ENCODE data around the gene RIMS3. TPM values are rescaled to one million over a fixed set of nuclear protein-coding genes. Genes with fewer than 3 reads are reported as not detected.
"Not testable (repeated sequence)": the region's sequence is repeated elsewhere in the genome, so short reads cannot be mapped to it uniquely, and the experiment has no call there.

The RIMS3 gene
- total RNA-seq, 1 donor: 6.2 TPM

DNA sequence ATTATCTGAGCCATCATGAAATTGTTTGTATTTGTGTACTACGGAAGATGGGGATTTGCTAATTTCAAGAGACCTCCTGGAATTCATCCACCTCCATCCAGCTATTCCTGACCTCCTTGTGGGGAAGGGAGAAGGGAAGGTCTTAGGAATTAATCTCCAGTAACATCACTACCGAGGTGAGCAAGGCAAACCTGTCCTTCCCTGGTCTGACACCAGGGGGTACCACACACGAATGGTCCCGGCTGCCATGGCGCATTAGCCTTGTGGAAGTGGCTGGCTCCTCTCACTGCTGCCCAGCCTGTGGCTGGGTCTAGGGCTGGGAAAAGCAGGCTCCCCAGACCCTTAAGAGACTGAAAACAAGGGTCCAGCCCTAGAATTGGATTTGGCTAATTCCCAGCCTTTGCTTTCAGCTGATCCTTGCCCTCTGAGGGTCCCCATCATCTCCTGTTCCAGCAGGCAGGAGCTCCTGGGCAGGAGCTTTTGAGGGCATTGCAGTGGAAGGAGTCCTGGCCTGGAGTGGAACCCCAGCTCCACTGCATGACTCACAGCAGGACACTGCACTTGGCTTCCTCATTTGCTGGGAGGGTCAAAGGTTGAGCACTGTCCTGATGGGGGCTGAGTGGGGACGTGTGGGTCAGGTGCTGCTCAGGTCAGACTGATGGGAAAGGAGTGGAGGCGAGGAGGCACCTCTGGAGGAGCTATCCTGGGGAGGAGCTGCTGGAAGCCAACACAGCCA, 34.8 kb downstream of the RIMS3 start:
- H4K20me1 ChIP-seq (ENCODE audit: insufficient read depth, low read length): no peaks in the 10 kb centered on the region
- TF ChIP-seq, protein P1, sequence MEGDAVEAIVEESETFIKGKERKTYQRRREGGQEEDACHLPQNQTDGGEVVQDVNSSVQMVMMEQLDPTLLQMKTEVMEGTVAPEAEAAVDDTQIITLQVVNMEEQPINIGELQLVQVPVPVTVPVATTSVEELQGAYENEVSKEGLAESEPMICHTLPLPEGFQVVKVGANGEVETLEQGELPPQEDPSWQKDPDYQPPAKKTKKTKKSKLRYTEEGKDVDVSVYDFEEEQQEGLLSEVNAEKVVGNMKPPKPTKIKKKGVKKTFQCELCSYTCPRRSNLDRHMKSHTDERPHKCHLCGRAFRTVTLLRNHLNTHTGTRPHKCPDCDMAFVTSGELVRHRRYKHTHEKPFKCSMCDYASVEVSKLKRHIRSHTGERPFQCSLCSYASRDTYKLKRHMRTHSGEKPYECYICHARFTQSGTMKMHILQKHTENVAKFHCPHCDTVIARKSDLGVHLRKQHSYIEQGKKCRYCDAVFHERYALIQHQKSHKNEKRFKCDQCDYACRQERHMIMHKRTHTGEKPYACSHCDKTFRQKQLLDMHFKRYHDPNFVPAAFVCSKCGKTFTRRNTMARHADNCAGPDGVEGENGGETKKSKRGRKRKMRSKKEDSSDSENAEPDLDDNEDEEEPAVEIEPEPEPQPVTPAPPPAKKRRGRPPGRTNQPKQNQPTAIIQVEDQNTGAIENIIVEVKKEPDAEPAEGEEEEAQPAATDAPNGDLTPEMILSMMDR (IDR thresholded peaks at IDR 0.05; ENCODE audit: extremely low read depth, low read depth, low read length): peak; percentile 61
- no peaks in the 10 kb centered on the region for H3K36me3 ChIP-seq (ENCODE audit: insufficient read depth, low read length)
- no peak overlapping the region for H3K4me2 ChIP-seq (ENCODE audit: insufficient read depth, low read length)
- H3K4me3 ChIP-seq (ENCODE audit: insufficient read depth, low read length): no peak overlapping the region
- H3K4me1 ChIP-seq (ENCODE audit: insufficient read depth, low read length): no peaks in the 10 kb centered on the region
- no peaks in the 10 kb centered on the region for H3K9me3 ChIP-seq (ENCODE audit: low read depth, low read length)
- no peak overlapping the region for H2AFZ ChIP-seq (ENCODE audit: low read length)
- H3K27ac ChIP-seq (ENCODE audit: low read depth, low read length): no peak overlapping the region
- peaks cover 9% of the 10 kb centered on the region for H3K27me3 ChIP-seq (ENCODE audit: insufficient read depth, low read length)
- H3K79me2 ChIP-seq (ENCODE audit: insufficient read depth, low read length): no peaks in the 10 kb centered on the region
- DNase-seq (ENCODE audit: insufficient read length, low spot score, missing footprints): peak; percentile 68

- not testable (repeated sequence) for H4K20me1 ChIP-seq (ENCODE audit: insufficient read depth, low read length); H2AFZ ChIP-seq (ENCODE audit: low read length); H3K9me3 ChIP-seq (ENCODE audit: low read depth, low read length); H3K27ac ChIP-seq (ENCODE audit: low read depth, low read length); H3K36me3 ChIP-seq (ENCODE audit: insufficient read depth, low read length); H3K79me2 ChIP-seq (ENCODE audit: insufficient read depth, low read length); H3K4me2 ChIP-seq (ENCODE audit: insufficient read depth, low read length); H3K4me1 ChIP-seq (ENCODE audit: insufficient read depth, low read length); H3K27me3 ChIP-seq (ENCODE audit: insufficient read depth, low read length); H3K4me3 ChIP-seq (ENCODE audit: insufficient read depth, low read length)
- DNase-seq (ENCODE audit: insufficient read length, low spot score, missing footprints): peak; percentile 13
These were observed 35.9 kb downstream of the RIMS3 start for GRCh38 chr1:40629546-40629945.

DNA sequence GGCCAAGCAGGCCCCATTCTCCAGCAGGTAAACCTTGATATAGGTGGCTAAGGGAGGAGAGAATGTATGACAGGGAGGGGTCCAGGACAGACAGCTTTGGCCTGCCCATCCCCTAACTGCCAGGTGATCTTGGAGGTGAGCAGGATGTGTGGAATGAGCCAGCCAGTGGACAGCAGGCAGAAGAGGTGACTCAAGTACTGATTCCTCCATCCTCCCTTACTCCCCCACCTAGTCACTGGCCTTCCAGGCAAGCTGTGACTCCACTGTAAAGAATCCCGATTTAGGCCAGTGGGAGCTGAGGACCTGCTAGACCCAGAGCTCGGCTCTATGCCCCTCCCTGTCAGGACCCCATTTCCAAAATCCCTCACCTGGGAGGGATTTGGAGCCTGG, 36.6 kb downstream of the RIMS3 start:
- Histone ChIP-seq H3K4me2 (ENCODE audit: insufficient read depth, low read length) (no peak overlapping the region), H3K27me3 (ENCODE audit: insufficient read depth, low read length) (peaks cover 9% of the 10 kb centered on the region), H3K4me3 (ENCODE audit: insufficient read depth, low read length) (no peak overlapping the region), H2AFZ (ENCODE audit: low read length) (no peak overlapping the region), H3K9me3 (ENCODE audit: low read depth, low read length) (no peaks in the 10 kb centered on the region), H4K20me1 (ENCODE audit: insufficient read depth, low read length) (no peaks in the 10 kb centered on the region), H3K36me3 (ENCODE audit: insufficient read depth, low read length) (no peaks in the 10 kb centered on the region), H3K79me2 (ENCODE audit: insufficient read depth, low read length) (no peaks in the 10 kb centered on the region), H3K4me1 (ENCODE audit: insufficient read depth, low read length) (no peaks in the 10 kb centered on the region), H3K27ac (ENCODE audit: low read depth, low read length) (no peak overlapping the region)
- DNase-seq (ENCODE audit: insufficient read length, low spot score, missing footprints): peak; percentile 29
- TF ChIP-seq, protein P1 (IDR thresholded peaks at IDR 0.05; ENCODE audit: extremely low read depth, low read depth, low read length): no peak

DNA sequence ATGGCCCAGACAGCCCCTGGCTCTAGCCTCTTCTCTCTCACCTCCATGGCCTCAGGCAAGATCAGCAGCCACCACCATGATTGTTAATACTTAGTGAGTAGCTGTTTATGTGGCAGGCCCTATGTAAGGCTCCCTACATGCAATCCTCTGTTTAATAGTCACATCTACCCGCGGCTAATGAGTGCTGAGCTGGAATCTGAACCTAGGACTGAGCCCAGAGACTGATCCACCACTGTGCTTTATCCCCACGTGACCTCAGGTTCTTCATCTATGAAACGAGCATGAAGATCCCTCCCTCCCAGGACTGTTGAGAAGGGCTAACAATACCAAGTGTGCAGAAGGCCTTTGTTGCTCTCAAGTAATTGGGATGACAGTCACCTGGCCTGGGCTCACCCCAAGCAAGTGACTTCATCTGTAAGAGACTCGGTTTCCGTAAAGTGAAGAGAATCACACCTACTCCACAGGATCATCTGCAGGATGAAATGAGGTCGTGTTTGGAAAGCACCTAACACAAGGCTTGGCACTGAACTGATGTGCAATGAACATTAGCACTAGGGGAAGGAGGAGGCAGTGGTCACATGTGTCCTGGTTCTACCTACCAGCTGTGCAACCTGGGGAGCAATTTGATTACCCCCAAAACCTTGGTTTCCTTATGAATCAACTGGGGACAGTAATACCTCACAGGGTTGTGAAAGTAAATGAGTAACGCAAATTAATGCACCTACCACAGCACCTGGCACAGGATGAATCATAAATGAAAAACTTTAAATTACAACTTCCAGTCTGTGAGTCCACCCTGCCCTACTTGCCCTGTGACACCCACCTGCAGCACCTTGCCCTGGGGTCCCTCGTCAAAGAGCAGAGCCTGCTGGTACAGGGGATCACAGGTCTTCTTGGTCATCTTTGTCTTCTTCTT, 37.2 kb downstream of the RIMS3 start:
- H3K4me3 ChIP-seq (ENCODE audit: insufficient read depth, low read length): no peak overlapping the region
- no peaks in the 10 kb centered on the region for H3K36me3 ChIP-seq (ENCODE audit: insufficient read depth, low read length)
- H3K27me3 ChIP-seq (ENCODE audit: insufficient read depth, low read length): peaks cover 10% of the 10 kb centered on the region

More for the DNA sequence above, 37.2 kb downstream of the RIMS3 start:
- Histone ChIP-seq H3K79me2 (ENCODE audit: insufficient read depth, low read length) (no peaks in the 10 kb centered on the region), H3K27ac (ENCODE audit: low read depth, low read length) (no peak overlapping the region), H3K4me1 (ENCODE audit: insufficient read depth, low read length) (no peaks in the 10 kb centered on the region), H3K4me2 (ENCODE audit: insufficient read depth, low read length) (no peak overlapping the region), H2AFZ (ENCODE audit: low read length) (no peak overlapping the region), H3K9me3 (ENCODE audit: low read depth, low read length) (no peaks in the 10 kb centered on the region), H4K20me1 (ENCODE audit: insufficient read depth, low read length) (no peaks in the 10 kb centered on the region)
- TF ChIP-seq, protein P1 (IDR thresholded peaks at IDR 0.05; ENCODE audit: extremely low read depth, low read depth, low read length): no peak
- DNase-seq (ENCODE audit: insufficient read length, low spot score, missing footprints): peak; percentile 51
